WI38 (cell line): ENCODE results near the gene TNFRSF4.

Source experiments
- H3K4me3 ChIP-seq: 2 replicates; pipeline ENCODE4 v1.5.1; 2011; ENCODE audit warnings: low read depth, mild to moderate bottlenecking, control low read depth, low read length
- CTCF ChIP-seq: IDR thresholded peaks from 2 replicates; pipeline ENCODE4 v1.5.1; 2012; ENCODE audit warnings: low read depth, mild to moderate bottlenecking, control low read depth, low read length

TNFRSF4 gene

GRCh38 chr1:1244192-1244811, 30.3 kb upstream of the TNFRSF4 start:
- no peak overlapping the region for H3K4me3 ChIP-seq
- no peak for TF ChIP-seq CTCF

GRCh38 chr1:1243807-1244191, 29.8 kb upstream of the TNFRSF4 start:
- TF ChIP-seq CTCF: no peak

GRCh38 chr1:1243266-1243660, 29.3 kb upstream of the TNFRSF4 start:
- H3K4me3 ChIP-seq: no peak overlapping the region
- no peak for TF ChIP-seq CTCF

More at GRCh38 chr1:1243807-1244191, 29.8 kb upstream of the TNFRSF4 start:
- H3K4me3 ChIP-seq: no peak overlapping the region

- no peak for TF ChIP-seq CTCF
- H3K4me3 ChIP-seq: no peak overlapping the region
These were observed 28.7 kb upstream of the TNFRSF4 start for GRCh38 chr1:1242461-1243265.

GRCh38 chr1:1241588-1242219, 27.8 kb upstream of the TNFRSF4 start:
- no peak for TF ChIP-seq CTCF
- H3K4me3 ChIP-seq: no peak overlapping the region

GRCh38 chr1:1240822-1241587, 27.1 kb upstream of the TNFRSF4 start:
- H3K4me3 ChIP-seq: no peak overlapping the region
- TF ChIP-seq CTCF: no peak

- H3K4me3 ChIP-seq: no peak overlapping the region
- TF ChIP-seq CTCF: no peak
These were observed 26.4 kb upstream of the TNFRSF4 start for GRCh38 chr1:1240348-1240732.
